Left lobe of liver (tissue), 2 donors: ENCODE results near the gene AAR2. TPM values are rescaled to one million over a fixed set of nuclear protein-coding genes. Genes with fewer than 3 reads are reported as not detected.

Experiments
- ATAC-seq: fragments of 200-7000 bp; cut with Tn5 transposase; one replicate; pipeline ENCODE4 v1.9.1; 2020; ENCODE audit warnings: mild to moderate bottlenecking, moderate library complexity
- DNase-seq: peaks from one replicate; pipeline ENCODE4 v3.0.0-alpha.2; 2020; ENCODE audit warnings: low spot score
- total RNA-seq: library from RNA; stranded (reverse); gene quantifications from one replicate; pipeline ENCODE4 v1.2.1, GENCODE V29; 2021
- donor health status: DM: no; HTN: no; CAD: no; lungs with moderate emphysema.
- donor health status: DM: no; HTN: yes; CAD: no.

The AAR2 gene, protein sequence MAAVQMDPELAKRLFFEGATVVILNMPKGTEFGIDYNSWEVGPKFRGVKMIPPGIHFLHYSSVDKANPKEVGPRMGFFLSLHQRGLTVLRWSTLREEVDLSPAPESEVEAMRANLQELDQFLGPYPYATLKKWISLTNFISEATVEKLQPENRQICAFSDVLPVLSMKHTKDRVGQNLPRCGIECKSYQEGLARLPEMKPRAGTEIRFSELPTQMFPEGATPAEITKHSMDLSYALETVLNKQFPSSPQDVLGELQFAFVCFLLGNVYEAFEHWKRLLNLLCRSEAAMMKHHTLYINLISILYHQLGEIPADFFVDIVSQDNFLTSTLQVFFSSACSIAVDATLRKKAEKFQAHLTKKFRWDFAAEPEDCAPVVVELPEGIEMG
- total RNA-seq: 10.6 TPM

DNA sequence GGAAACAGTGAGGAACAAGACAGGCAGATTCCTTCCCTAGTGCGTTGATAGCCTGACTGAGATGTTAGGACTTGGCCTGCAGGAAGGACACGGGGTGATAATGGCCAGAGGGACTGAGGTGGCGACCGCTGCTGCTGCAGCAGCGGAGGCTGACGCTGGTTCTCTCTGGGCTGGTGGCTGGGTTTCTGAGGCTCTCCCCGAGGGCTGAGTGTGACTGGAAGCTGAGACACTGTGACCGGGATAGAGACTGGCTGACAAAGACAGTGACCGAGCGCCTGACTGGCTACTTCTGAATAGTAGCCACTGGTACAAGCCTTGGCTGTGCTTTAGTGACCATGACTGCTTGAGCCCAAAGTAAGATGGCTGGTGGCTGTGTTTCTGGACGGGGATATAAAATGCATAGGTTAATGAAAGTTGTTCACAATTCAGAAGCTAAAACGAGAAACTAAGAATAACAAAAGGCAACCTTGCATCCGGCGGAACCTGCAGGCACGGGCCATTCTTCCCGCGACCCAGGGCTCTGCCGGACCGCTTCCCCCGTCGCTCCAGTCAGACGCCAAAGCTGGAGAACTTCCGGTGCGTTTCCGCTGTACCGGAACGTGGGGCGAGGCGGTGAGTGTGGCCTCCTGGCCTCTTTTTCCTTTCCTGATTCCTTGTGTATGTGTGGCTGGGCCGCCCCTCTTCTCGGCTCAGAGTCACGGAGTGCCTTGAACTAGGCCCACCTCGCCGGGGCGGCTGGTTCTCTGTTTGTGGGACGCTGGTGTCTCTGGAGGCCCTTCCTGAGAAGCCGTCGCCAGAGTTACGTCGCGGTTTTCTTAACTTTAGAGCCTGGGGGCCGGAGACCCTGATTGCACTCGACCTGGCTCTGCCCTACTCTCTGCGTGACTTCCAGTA lies at the start of gene AAR2:
Gene AAR2, plus strand, starts transcription at position 587 of the 894 bp plus-strand sequence. CDS start 3,391 bp downstream, outside the sequence.
- DNase-seq (peak; percentile 77), ATAC-seq (peak; percentile 98)

DNA sequence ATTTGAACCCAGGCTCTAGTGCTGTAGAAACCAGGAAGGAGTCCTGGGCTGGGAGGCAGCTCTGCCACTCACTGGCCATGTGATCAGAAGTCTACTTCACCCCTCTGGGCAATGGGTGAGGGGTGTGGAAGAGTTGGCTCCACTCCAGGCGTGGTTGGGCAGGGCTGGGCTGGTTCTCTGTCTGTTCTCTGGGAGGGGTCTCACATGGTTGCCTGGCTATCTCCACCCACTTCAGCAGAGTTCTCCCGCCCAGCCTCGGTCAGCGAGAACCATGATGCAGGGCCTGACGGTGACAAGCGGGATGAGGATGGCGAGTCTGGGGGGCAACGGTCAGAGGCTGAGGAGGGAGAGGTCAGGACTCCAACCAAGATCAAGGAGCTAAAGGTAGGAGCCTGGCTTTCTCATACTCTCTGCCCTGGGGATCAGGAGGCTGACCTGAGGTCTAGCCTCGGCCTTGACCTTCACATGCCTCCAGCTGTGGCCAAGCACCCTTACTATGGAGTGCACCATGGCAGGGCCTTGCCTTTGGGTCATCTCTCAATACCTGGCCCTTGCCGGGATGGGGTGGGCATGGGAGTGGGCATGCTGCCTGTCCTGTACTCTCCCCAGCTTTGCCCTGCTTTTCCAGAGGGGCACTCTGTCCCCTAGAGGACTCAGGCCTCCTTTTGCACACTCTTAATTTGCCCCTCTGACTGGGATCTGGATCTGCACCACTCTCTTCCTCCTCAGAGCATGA lies 42.1 kb upstream of the AAR2 start:
- DNase-seq (no peak), ATAC-seq (no peak)

DNA sequence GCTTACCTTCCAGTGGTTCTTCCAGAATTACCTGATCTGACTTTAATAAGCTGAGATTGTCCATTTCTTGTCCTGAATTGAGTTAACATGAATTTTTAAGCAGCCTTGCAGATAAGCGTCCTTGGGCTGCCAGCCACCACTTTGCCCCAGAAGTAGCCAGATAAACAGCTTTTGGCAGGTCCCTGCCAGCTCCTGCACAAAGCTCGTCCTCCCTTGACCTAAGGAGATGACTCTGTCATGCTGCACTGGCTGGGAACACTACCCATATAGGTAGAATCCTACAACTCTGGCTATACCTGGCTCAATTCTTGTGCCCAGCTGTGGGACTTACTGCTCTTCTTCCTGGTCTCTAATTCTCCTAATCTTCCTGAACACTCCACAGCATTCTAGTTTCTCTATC lies 39.6 kb upstream of the AAR2 start:
- DNase-seq: no peak
- no peak for ATAC-seq

DNA sequence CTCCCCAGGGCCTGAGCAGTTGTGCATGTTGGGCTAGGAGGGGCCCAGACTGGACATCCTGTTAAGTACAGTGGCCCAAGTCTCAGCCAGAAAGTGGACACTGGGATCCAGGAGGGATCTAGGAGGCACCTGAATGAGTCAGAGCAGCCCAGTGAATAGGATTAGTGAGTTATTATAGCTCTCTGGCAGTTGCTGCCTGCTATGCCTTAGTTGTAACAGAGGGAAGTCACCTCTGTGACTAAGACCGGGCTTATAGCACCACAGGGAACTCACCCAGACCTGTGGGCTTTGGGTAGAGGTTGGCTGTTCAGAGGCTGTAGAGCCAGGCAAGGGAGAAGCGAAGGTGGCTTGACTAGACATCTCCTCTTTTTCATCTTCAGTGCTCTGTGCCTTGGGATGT lies 39.0 kb upstream of the AAR2 start:
- DNase-seq: no peak
- ATAC-seq: no peak

DNA sequence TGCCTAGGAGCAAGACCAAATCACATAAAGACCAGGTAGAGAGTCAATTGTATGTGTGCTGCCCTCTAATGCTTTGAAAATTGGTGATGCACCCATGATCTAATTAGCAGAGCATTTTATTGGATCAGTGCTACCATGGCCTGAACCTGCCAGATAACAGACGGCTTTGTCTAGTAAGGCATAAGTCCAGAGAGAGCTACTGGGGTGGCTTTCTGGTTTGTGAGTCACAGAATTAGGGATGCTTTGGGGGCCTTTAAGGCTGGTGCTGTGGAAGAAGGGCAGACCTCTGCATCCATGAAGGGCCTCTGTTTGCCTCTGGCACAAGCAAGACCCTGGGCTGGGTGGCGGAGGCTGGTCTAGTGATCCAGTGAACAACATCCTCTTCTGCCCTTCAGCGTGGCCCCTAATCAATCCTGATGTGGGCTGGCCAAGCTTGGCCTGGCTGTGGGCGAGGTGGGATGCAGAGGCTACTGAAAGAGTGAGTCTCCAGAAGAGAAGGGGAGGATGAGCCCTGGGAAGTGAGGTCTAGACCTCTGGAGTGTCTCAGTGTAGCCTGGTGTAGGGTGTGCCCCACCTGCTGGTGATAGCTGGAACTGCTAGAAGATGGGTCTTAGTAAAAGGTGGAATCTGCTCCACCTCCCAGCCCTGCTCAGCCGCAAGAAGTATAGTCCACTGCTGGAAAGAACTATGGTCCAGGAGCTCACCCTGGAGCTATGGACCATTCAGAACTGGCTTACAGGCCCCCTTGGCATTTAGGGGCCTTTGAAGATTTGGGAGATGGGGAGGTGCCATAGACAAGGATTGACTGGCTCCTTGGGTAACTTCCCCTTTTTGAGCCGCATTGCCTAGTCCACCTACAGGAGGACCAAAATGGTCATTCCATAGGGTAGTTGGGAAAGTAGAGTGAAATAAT lies 36.7 kb upstream of the AAR2 start:
- peak; percentile 79 for DNase-seq
- ATAC-seq: peak; percentile 93

DNA sequence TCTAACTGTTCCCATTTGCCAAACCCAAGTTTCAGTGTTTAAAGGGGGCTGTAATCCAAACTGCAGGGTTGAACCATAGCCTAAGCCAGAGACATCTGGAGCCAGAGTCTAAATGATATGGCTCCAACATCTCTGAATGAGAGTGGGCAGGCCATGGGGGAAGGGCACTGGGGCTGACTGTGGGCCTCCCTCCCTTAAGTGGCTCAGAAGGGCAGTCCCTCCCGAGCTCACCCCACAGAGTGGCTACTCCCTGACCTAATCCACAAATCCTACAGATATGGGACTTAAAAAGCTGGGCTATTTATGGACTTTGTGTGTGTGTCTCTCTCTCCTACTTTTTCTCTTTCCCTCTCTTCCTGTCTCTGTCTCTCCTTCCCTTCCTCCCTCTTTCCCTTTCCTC lies 35.8 kb upstream of the AAR2 start:
- DNase-seq (no peak), ATAC-seq (no peak)

DNA sequence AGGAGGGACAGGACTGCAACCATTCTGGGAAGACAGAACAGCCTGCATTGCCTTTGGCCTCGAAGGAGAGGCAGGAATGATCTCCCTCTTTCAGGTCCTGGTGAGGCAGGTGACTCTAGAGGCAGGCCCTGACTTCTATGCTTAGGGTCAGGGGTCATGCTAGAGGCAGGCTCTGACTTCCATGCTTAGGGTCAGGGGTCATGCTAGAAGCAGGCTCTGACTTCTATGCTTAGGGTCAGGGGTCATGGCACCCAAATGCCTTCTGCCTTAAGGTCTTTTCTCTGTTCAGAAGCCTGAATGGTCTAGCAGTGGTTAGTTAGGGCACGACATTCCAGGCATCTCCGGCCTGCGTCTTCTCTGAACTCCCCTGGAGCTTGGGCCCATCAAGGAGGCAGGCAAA lies 35.1 kb upstream of the AAR2 start:
- DNase-seq: no peak
- no peak for ATAC-seq

DNA sequence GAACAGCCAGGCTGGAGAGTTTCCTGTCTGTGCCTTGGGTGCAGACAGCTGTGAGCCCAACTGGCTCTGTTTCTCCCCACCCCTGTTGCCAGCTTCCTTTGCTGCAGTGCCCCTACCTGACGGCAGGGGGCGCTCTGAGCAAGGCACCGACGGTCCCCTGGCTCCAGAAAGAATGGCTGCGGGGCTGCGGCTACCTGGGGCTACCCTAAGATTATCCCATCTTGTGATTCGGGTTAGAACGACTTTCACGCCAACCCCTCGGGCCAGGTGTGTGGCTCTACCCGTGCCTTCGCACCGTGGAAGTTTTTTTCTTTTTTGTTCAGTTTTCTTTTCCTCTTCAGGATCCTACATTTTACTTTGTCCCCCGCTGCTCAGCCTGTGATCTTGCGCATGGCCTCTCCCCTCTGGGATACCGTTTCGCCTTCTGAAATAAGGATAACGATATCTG lies 33.4 kb upstream of the AAR2 start:
- ATAC-seq: peak; percentile 90
- peak; percentile 74 for DNase-seq

DNA sequence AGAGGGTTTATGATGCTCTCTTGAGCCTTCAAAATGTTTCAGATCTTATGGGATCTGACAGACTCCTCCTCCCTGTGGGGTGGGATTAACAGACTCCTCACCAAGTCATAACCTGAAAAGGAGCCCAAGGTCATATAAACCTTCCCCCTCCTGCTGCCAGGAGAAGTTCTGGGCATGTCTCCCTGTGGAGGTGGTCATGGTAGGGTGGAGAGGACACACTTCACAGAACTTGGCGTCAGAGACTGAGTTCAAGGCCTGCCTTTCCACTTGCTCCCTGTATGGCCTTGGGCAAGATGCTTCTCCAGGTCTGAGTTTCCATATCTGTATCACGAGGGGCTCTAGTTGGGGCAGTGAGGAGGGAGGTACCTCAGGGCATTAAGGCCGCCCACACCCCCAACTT lies 32.4 kb upstream of the AAR2 start:
- DNase-seq: no peak
- ATAC-seq: no peak

DNA sequence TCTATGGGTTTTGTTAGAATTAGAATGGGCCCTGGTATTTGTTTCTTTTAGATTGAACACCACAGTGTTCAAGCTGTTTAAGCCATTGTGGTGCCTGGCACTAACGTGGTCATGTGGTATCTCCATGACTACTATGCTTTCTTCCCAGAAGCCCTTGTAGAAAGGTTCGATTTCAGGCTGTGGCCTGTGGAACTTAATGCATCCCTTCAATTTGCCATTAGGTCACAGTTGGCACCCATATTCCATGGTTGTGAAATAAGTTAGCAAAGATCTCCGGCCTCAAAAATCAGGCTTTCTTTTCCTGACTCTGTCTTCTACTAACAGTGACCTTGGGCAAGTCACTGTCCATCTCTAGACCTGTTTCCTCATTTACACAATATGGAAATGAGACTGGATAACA lies 31.3 kb upstream of the AAR2 start:
- no peak for DNase-seq
- ATAC-seq: no peak

DNA sequence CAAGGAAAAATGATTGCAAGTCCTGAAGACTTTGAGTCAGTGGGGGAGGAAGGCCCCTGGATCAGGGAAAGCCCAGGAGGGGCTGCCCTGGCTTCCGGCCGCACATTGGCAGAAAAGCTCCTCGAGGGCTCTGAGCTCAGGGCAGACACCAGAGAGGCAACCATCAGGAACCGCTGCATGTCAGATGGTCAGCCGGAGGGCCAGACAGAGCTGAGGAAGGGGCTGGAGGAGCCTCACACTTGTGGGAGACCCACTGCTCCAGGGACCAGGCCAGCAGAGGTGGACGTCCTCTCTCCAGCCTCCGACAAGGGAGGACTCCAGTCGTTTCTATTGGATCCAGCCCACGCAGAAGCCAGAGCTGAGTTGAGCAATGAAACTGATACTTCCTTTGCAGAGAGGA lies 30.2 kb upstream of the AAR2 start:
- no peak for DNase-seq
- ATAC-seq: no peak

DNA sequence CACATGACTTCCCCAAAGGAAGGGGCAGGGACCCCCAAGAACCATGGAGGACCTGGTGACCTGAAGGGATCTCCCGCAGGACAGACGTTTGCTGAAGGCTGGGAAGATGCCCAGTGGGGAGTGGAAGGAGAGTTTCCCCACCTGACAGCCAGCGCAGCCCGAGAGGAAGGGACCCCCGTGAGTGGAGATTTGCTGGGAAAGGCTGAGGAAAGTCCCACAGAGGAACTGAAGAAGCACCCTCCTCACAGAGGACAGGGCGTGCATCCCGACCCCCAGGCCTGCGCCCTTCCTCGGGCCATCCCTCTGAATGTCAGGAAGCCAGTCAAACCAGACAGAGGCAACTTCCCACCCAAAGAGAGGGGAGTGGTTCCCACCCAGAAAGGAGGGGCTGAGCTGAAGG lies 29.6 kb upstream of the AAR2 start:
- ATAC-seq: no peak
- DNase-seq: no peak

DNA sequence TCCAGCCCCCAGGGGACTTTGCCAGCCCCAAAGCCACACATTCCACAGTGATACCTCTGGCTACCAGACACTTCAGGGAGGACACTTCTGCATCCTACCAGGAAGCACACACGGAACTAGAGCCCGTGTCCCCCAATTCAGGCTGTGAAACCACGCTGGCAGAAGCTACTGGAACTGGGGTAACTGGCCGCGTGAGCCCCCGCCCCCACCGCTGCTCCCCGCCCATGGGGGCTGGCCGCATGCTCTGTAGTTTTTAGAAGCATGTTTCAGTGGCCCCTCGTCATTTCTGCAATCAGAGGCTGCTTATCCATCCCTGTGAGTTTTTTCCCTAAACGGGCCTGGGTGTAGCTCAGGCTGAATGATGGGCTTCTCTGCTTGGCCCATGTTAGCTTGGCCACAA lies 28.7 kb upstream of the AAR2 start:
- no peak for DNase-seq
- ATAC-seq: no peak

DNA sequence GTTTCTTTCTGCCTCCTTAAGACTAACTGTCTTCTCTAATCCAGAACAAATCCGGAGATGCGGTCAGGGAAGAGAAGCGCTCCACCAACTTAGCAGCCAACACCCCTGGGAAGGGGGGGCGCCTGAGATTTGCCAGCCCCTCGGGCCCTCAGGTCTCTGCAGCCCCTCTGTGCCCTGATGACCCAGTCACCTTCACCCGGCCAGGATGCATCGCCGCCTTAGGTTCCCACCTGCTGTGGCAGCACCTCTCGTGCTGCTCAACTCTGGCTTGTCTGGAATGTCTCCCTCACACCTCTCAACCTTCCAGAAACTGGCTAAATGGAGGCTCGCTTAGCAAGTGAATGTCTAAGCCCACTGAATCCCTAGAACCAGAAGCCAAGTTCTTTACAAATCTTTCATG lies 28.0 kb upstream of the AAR2 start:
- no peak for ATAC-seq
- no peak for DNase-seq

DNA sequence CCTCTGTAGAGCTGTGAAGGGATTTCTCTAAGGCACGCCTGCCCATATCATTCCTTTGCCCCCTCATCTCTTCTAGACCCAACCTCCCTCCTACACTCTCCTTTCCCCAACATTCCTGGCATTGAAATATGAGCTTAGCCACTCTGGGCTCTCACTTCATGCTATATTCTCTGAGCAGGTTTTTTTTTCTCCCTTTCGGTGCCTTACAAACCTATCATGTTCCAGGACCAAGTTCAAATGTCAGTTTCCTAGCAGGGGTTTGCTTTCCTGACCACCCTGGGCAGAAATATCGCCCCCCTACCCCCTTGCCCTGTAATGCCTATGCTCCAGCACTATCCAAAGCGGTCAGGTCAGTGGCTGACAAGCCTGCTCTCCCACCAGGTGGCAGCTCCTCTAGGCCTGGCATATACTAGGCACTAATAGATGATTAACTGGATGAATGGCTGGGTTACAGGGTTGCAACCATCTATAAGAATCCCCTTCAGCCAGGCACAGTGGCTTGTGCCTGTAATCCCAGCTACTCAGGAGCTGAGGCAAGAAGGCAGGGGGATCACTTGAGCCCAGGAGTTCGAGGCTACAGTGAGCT lies 25.7 kb upstream of the AAR2 start:
- no peak for DNase-seq
- peak; percentile 76 for ATAC-seq

DNA sequence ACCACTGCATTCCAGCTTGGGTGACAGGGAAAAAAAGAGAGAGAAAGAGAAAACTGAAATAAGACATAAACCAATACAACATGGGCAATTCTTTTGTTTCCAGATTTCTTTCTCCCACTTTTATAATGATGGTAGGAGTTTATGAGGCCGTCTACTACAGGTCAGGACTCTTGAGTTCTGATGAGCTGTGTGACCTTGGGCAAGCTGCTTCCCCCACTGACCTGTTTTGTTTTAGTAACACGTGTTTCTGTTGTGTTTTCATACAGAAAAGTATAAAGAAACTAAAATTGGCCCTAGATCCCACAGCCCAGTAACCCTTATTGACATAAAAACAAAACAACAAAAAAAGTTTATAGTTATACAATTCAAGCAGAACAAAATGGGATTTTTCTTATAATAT lies 22.9 kb upstream of the AAR2 start:
- ATAC-seq (no peak), DNase-seq (no peak)

DNA sequence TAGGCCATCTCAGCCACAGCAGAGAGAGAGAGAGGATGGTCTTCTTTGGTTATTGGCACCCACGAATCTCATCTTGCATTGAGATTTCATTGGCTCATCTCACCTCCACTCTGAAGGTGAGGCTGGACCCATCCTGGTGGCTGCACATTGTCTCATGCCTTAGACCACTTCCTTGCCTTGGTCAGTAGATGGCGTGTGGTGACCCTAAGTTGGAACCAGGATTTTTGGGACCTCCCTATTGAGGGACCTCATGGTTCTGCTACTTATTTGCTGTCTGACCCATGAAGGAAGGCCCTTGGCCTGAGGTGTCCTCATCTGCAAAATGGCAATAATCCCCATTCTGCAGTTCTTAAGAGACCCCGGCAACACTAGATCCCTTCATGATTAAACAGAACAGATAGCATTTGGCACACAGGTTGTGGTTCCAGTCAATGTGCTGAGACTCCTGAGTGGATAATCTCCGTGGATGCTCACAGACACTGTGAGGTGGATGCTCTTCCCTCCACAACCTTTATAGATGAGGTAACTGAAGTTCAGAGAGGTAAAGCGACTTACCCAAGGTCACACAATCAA lies 21.5 kb upstream of the AAR2 start:
- no peak for DNase-seq
- ATAC-seq: peak; percentile 65

DNA sequence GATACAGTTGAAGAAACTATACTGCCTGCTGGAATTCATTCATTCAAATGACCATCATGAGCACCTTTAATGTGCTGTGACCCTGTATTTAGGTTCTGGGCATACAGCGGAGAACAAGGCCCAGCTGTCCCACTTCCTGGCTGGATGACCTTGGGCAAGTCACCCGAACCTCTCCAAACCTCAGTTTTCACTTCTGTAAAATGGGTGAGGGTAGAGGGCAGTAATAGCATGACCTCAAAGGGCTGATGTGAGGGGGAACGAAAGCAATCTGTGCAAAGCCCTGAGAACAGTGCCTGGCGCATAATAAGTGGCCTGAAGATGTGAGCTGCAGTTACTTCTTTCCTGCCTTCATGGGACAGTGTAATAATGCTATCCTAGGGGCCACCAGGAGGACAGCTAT lies 20.5 kb upstream of the AAR2 start:
- ATAC-seq (no peak), DNase-seq (no peak)

DNA sequence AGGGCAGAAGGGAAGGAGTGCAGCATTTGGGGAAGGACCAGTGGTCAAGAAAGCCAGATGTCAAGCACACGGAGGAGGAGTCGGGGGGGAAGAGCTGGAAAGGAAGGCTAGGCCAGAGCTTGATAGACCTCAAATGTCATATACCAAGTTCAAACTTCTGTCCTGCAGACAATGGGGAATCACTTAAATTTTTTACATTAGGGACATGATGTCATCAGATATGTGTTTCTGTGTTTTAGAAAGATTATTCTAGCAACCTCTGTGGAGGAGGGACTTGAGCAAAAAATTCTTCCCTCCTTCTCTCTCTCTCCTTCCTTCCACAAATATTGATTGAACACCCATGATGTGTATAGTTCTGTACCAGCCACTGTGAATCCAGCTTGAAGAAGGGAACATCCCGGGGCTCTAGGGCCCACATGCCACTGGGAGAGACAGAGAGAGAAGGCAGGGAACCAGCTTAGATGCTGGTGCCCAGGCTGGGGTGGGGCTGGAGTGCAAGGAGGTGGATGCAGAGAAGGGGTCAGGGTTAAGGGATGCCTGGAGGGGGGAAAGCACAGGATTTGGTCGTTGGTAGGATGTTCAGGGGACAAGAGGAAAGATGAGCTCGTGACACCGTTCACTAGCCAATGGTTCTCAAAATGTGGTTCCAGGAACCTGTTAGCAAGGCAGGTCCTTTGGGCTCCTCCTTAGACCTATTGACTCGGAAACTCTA lies 19.8 kb upstream of the AAR2 start:
- ATAC-seq: no peak
- DNase-seq: no peak
